Measurements from ENCODE around the gene COL7A1.

DNA sequence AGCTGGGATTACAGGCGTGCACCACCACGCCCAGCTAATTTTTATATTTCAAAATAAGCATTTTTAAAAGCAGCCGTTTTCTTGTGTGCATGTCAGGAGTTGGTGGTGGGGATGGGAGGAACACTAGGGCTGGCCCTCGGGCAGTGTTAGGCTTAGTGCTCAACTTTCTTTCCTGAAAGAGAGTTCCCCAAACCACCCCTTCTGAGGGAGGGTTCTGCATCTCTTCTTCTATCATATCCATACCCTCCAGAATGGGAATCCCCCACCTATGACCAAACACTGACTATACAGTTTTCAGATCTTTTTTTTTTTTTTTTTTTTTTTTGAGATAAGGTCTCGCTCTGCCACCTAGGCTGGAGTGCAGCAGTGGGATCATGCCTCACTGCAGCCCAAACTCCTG is 51.0 kb downstream of the COL7A1 start:
- TF ChIP-seq, protein P1, sequence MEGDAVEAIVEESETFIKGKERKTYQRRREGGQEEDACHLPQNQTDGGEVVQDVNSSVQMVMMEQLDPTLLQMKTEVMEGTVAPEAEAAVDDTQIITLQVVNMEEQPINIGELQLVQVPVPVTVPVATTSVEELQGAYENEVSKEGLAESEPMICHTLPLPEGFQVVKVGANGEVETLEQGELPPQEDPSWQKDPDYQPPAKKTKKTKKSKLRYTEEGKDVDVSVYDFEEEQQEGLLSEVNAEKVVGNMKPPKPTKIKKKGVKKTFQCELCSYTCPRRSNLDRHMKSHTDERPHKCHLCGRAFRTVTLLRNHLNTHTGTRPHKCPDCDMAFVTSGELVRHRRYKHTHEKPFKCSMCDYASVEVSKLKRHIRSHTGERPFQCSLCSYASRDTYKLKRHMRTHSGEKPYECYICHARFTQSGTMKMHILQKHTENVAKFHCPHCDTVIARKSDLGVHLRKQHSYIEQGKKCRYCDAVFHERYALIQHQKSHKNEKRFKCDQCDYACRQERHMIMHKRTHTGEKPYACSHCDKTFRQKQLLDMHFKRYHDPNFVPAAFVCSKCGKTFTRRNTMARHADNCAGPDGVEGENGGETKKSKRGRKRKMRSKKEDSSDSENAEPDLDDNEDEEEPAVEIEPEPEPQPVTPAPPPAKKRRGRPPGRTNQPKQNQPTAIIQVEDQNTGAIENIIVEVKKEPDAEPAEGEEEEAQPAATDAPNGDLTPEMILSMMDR (IDR thresholded peaks at IDR 0.05; ENCODE audit: insufficient read depth, low read depth, low read length), result no peak
- no peak for TF ChIP-seq EZH2 (IDR thresholded peaks at IDR 0.05; ENCODE audit: insufficient read depth, low read length)
